Brain microvascular endothelial cell (primary cell): Measurements from ENCODE around the gene HABP4.

ENCODE experiments used
- DNase-seq: peaks from one replicate; pipeline ENCODE4 v3.0.0-alpha.2; 2020
- H3K27ac ChIP-seq: fragments of 250-450 bp; sonication (Bioruptor Pico); 2 replicates; pipeline ENCODE4 v1.5.1; 2020; ENCODE audit warnings: mild to moderate bottlenecking, moderate library complexity
- H3K27me3 ChIP-seq: fragments of 250-450 bp; sonication (Bioruptor Pico); replicated peaks from 2 replicates; pipeline ENCODE4 v1.5.1; 2020; ENCODE audit warnings: mild to moderate bottlenecking
- H3K36me3 ChIP-seq: fragments of 250-450 bp; sonication (Bioruptor Pico); replicated peaks from 2 replicates; pipeline ENCODE4 v1.5.1; 2020; ENCODE audit warnings: mild to moderate bottlenecking
- H3K4me3 ChIP-seq: 2 replicates; pipeline ENCODE4 v1.5.1; 2011; ENCODE audit warnings: low read depth, mild to moderate bottlenecking, control low read depth, low read length, moderate library complexity
- CTCF ChIP-seq: IDR thresholded peaks from 2 replicates; pipeline ENCODE4 v1.5.1; 2011; ENCODE audit warnings: low read depth, mild to moderate bottlenecking, moderate library complexity, low read length, control low read depth, inconsistent platforms; ENCODE audit errors: missing control alignments
- in situ Hi-C: cut with HindIII; loops from 2 replicates; pipeline ENCODE4 v1.10.0; 2017; ENCODE audit warnings: low sequenced_read_pairs, low pct_ligation_motif_present

Gene HABP4

GRCh38 chr9:96491880-96492525, 42.0 kb downstream of the HABP4 start:
- in situ Hi-C loops = no loop called here
- Histone ChIP-seq H3K27me3 (no peaks in the 10 kb centered on the region), H3K36me3 (peaks cover 19% of the 10 kb centered on the region), H3K27ac (no peak overlapping the region), H3K4me3 (no peak overlapping the region)
- no peak for DNase-seq
- TF ChIP-seq CTCF = no peak

GRCh38 chr9:96492993-96493531, 43.1 kb downstream of the HABP4 start:
- no peak for TF ChIP-seq CTCF
- H3K27ac ChIP-seq = no peak overlapping the region
- in situ Hi-C loops = no loop called here
- peaks cover 19% of the 10 kb centered on the region for H3K36me3 ChIP-seq
- no peak overlapping the region for H3K4me3 ChIP-seq
- no peaks in the 10 kb centered on the region for H3K27me3 ChIP-seq
- no peak for DNase-seq

DNA sequence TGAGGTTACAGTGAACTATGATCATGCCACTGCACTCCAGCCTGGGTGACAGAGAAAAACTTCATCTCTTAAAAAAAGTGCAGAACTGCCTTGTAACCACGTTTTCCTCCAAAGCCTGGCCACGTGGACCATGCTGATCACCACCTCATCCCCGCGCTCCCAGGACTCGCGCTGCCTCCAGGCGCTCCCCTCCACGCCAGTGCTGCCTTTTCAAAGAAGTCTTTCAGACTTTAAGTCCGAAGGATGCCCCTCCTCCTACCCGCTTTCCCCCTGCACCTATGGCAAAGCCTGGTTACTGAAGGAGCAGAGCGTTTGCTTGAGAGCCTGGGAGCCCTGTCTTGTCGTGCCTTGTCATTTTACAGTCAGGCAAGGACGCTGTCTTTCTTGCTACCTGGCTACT, 43.8 kb downstream of the HABP4 start:
- Histone ChIP-seq H3K36me3 (peaks cover 14% of the 10 kb centered on the region), H3K4me3 (no peak overlapping the region), H3K27ac (no peak overlapping the region), H3K27me3 (no peaks in the 10 kb centered on the region)
- in situ Hi-C loops = no loop called here
- no peak for DNase-seq
- TF ChIP-seq CTCF = no peak

GRCh38 chr9:96494215-96494800, 44.3 kb downstream of the HABP4 start:
- no peak for DNase-seq
- Histone ChIP-seq H3K4me3 (no peak overlapping the region), H3K27ac (no peak overlapping the region), H3K27me3 (no peaks in the 10 kb centered on the region), H3K36me3 (peaks cover 10% of the 10 kb centered on the region)
- TF ChIP-seq CTCF = no peak
- in situ Hi-C loops = no loop called here

DNA sequence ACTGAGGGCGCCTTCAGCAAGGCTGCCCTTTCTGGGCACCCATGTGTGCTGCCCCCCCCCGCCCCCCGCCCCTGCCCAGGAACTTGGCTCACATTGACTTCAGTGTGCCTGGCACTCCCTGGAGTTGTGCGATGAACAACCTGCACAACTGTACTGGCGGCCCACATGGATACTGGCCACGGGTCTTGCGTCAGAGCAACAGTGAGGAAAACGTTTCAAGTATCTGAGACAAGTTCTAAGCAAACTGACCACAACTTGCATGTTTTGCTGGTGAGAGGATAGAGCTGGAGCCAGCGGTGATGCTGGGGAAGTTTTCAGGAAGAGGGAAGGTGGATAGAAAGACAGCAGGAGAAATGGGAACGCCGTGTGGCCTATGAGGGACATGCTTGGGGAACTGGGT, 45.4 kb downstream of the HABP4 start:
- no peak overlapping the region for H3K27ac ChIP-seq

More for the DNA sequence above, 45.4 kb downstream of the HABP4 start:
- Histone ChIP-seq H3K36me3 (peaks cover 10% of the 10 kb centered on the region), H3K4me3 (no peak overlapping the region), H3K27me3 (no peaks in the 10 kb centered on the region)
- in situ Hi-C loops = no loop called here
- peak; percentile 53 for DNase-seq
- TF ChIP-seq CTCF = no peak
